ENCODE measurements around the gene BRCA1.

DNA sequence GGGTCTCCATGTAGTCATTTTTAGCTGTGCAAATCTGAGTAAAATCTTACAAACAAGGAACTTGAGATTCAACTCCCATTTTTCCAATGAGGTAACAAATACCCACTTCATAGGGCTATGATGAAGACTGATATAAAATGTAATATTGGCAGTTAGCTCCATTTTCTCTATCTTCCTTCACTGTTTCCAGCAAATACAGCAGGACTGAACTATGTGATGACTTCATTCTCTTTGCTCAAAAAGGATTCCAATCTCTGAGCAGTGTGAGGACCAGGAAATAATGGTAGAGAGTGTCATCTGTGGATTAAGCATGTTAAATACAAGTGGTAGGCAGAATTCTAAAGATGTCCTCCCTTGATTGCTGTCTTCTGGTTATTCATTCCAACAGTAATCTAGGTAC lies 81.9 kb downstream of the BRCA1 start:
- TF ChIP-seq CTCF (IDR thresholded peaks at IDR 0.05) (no peak), POLR2A (IDR thresholded peaks at IDR 0.05; ENCODE audit: low read length) (no peak), HES2 (IDR thresholded peaks at IDR 0.05) (no peak), PBX3 (IDR thresholded peaks at IDR 0.05) (no peak), NR3C1 (IDR thresholded peaks at IDR 0.05) (no peak), HOXA7 (CRISPR knock-in tag; IDR thresholded peaks at IDR 0.05) (no peak)
